ENCODE results near the gene DRAM2.
A peak's percentile ranks its signal among the peaks of the same experiment; 100 is the strongest.

DRAM2 gene

GRCh38 chr1:111145963-111146768 is 6.3 kb upstream of the DRAM2 start:
- FAIRE-seq (no peak), DNase-seq (ENCODE audit: insufficient read length, low spot score) (no peak)
- TF ChIP-seq POLR2A (IDR thresholded peaks at IDR 0.05; ENCODE audit: low read depth, low read length) = no peak
- no peak for TF ChIP-seq POU2F2 (IDR thresholded peaks at IDR 0.05; ENCODE audit: low read depth, low read length)
- no peak for TF ChIP-seq POLR2AphosphoS5 (IDR thresholded peaks at IDR 0.05; ENCODE audit: low read depth, low read length)
- TF ChIP-seq SPI1 (IDR thresholded peaks at IDR 0.05; ENCODE audit: low read depth, low read length) = no peak
- no peak for TF ChIP-seq TAF1 (IDR thresholded peaks at IDR 0.05; ENCODE audit: low read depth, low read length)
- no peak for TF ChIP-seq PAX5 (IDR thresholded peaks at IDR 0.05; ENCODE audit: insufficient read depth, low read length, severe bottlenecking)

DNA sequence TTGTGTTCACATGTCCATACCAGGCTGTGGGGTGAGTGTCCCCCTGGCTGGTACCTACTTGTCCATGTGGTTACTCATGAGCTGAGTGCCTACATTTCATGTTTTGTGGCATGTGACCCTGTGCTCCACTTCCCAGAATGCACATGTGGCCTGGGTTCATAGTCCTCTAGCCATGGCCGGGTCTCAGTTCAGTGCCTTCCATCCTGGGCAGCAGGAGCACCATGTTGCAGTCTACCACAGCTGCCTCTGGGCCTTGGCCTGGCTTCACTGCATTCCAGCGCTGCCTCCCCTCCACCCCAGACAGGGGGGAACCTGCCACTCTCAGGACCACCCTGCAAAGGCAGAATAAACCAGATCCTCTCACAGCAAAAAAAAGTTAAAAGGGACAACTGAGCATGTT is 5.6 kb upstream of the DRAM2 start:
- no peak for DNase-seq (ENCODE audit: insufficient read length, low spot score)
- TF ChIP-seq POLR2A (IDR thresholded peaks at IDR 0.05; ENCODE audit: low read depth, low read length) = no peak
- no peak for TF ChIP-seq PAX5 (IDR thresholded peaks at IDR 0.05; ENCODE audit: insufficient read depth, low read length, severe bottlenecking)
- no peak for TF ChIP-seq POLR2AphosphoS5 (IDR thresholded peaks at IDR 0.05; ENCODE audit: low read depth, low read length)
- TF ChIP-seq TAF1 (IDR thresholded peaks at IDR 0.05; ENCODE audit: low read depth, low read length) = no peak
- no peak for TF ChIP-seq POU2F2 (IDR thresholded peaks at IDR 0.05; ENCODE audit: low read depth, low read length)
- TF ChIP-seq SPI1 (IDR thresholded peaks at IDR 0.05; ENCODE audit: low read depth, low read length) = no peak
- peak; percentile 75 for FAIRE-seq

DNA sequence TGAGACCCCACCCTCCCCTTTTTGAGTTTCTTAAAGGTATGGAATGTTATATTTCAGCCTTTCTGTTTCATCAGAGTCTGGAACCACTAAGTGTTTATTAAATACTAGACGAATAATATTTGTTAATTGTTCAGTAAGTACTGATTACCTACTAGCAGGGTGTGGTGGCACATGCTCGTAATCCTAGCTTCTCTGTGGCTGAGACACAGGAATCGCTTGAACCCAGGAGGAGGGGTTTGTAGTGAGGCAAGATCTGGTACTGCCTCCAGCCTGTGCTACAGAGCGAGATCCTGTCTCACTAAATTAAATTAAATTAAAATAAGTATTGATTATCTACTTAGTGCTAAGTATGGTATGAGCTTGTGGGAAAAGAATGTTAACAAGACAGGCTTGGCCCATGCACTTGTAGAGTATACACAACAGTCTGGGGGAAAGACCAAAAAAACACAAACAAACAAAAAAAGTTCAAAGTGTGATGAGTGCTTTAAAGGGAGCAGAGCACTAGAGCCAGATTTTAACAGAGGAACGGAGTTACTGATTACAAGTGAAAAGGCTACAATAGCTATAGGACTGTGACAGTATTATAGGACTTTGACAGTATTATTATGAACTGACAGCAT is 2.6 kb upstream of the DRAM2 start:
- FAIRE-seq (peak; percentile 89), DNase-seq (ENCODE audit: insufficient read length, low spot score) (no peak)
- no peak for TF ChIP-seq POLR2A (IDR thresholded peaks at IDR 0.05; ENCODE audit: low read depth, low read length)
- no peak for TF ChIP-seq TAF1 (IDR thresholded peaks at IDR 0.05; ENCODE audit: low read depth, low read length)
- TF ChIP-seq POU2F2 (IDR thresholded peaks at IDR 0.05; ENCODE audit: low read depth, low read length) = no peak
- TF ChIP-seq PAX5 (IDR thresholded peaks at IDR 0.05; ENCODE audit: insufficient read depth, low read length, severe bottlenecking) = no peak
- no peak for TF ChIP-seq SPI1 (IDR thresholded peaks at IDR 0.05; ENCODE audit: low read depth, low read length)

- TF ChIP-seq SPI1 (IDR thresholded peaks at IDR 0.05; ENCODE audit: low read depth, low read length) = 0 out of 2 replicates have a peak, but pooled peaks have one; percentile 39
- TF ChIP-seq POLR2AphosphoS5 (IDR thresholded peaks at IDR 0.05; ENCODE audit: low read depth, low read length) = no peak
- no peak for DNase-seq (ENCODE audit: insufficient read length, low spot score)
- FAIRE-seq = peak; percentile 9
These were observed 1.6 kb upstream of the DRAM2 start for GRCh38 chr1:111141245-111142220.

DNA sequence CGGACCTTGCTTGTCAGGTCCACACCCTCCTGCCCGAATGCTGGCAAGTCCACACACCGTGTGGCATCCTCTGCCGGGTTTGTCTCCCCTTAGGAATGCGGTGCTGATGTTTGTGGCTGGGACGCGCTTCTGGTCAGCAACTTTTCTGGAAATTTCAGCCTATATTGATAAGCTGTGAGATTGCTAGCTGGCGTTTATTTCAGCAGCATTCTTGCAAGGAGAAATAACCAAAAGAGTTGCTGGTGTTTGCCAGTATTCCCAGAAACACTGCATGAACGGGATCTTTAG is 731 bp upstream of the DRAM2 start:
- TF ChIP-seq POU2F2 (IDR thresholded peaks at IDR 0.05; ENCODE audit: low read depth, low read length) (no peak), POLR2AphosphoS5 (IDR thresholded peaks at IDR 0.05; ENCODE audit: low read depth, low read length) (no peak), TAF1 (IDR thresholded peaks at IDR 0.05; ENCODE audit: low read depth, low read length) (no peak), SPI1 (IDR thresholded peaks at IDR 0.05; ENCODE audit: low read depth, low read length) (no peak), PAX5 (IDR thresholded peaks at IDR 0.05; ENCODE audit: insufficient read depth, low read length, severe bottlenecking) (no peak), POLR2A (IDR thresholded peaks at IDR 0.05; ENCODE audit: low read depth, low read length) (no peak)
- no peak for DNase-seq (ENCODE audit: insufficient read length, low spot score)
- no peak for FAIRE-seq

DNA sequence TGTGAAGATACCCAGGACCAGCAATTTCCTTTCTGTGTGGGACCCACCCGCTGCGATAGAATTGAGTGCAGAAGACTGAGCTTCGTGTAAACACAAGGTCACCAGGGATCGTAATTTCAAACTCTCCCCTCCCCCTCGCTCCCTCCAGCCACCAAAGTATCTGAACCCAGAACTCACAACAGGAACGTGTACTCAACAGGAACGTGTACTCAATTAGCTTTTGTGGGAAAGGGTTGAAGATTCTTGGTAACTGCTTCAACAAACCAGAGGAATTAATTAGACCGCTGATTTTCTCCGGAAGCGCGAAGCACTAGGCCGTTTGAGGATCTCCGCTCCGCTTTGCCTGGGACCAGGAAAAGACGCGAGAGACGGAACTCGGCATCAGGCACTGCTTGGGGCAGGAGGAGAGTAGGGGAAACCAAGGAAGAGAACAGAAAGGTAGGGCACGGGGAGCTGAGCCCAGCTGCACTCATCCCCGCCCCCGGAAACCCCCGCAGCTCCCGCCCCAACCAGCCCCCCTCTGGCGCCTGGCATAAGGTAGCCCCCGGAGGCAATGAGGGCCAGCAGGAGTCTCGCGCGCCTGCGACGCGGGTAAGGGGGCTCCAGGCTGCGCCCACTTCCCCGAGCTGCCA is 453 bp downstream of the DRAM2 start:
- no peak for FAIRE-seq
- TF ChIP-seq PAX5 (IDR thresholded peaks at IDR 0.05; ENCODE audit: insufficient read depth, low read length, severe bottlenecking) (no peak), POLR2AphosphoS5 (IDR thresholded peaks at IDR 0.05; ENCODE audit: low read depth, low read length) (peak; percentile 75), POLR2A (IDR thresholded peaks at IDR 0.05; ENCODE audit: low read depth, low read length) (peak; percentile 72; the same call in 1 of the 2 replicates), POU2F2 (IDR thresholded peaks at IDR 0.05; ENCODE audit: low read depth, low read length) (no peak; the same call in 1 of the 2 replicates), SPI1 (IDR thresholded peaks at IDR 0.05; ENCODE audit: low read depth, low read length) (no peak), TAF1 (IDR thresholded peaks at IDR 0.05; ENCODE audit: low read depth, low read length) (no peak)

GRCh38 chr1:111133866-111134265 is 6.0 kb downstream of the DRAM2 start:
- FAIRE-seq (no peak), DNase-seq (ENCODE audit: insufficient read length, low spot score) (no peak)
- TF ChIP-seq POLR2A (IDR thresholded peaks at IDR 0.05; ENCODE audit: low read depth, low read length) (no peak), POU2F2 (IDR thresholded peaks at IDR 0.05; ENCODE audit: low read depth, low read length) (no peak), POLR2AphosphoS5 (IDR thresholded peaks at IDR 0.05; ENCODE audit: low read depth, low read length) (no peak), SPI1 (IDR thresholded peaks at IDR 0.05; ENCODE audit: low read depth, low read length) (no peak), TAF1 (IDR thresholded peaks at IDR 0.05; ENCODE audit: low read depth, low read length) (no peak), PAX5 (IDR thresholded peaks at IDR 0.05; ENCODE audit: insufficient read depth, low read length, severe bottlenecking) (no peak)

More for the DNA sequence above, 453 bp downstream of the DRAM2 start:
- DNase-seq (ENCODE audit: insufficient read length, low spot score) = peak; percentile 37

GRCh38 chr1:111131693-111132092 is 8.2 kb downstream of the DRAM2 start:
- no peak for TF ChIP-seq TAF1 (IDR thresholded peaks at IDR 0.05; ENCODE audit: low read depth, low read length)
- TF ChIP-seq POLR2AphosphoS5 (IDR thresholded peaks at IDR 0.05; ENCODE audit: low read depth, low read length) = no peak
- no peak for TF ChIP-seq POU2F2 (IDR thresholded peaks at IDR 0.05; ENCODE audit: low read depth, low read length)
- TF ChIP-seq SPI1 (IDR thresholded peaks at IDR 0.05; ENCODE audit: low read depth, low read length) = no peak
- TF ChIP-seq POLR2A (IDR thresholded peaks at IDR 0.05; ENCODE audit: low read depth, low read length) = no peak
- TF ChIP-seq PAX5 (IDR thresholded peaks at IDR 0.05; ENCODE audit: insufficient read depth, low read length, severe bottlenecking) = no peak
- FAIRE-seq (no peak), DNase-seq (ENCODE audit: insufficient read length, low spot score) (no peak)
